Left lobe of liver (tissue), 2 donors: ENCODE results near the gene DNASE1L2. TPM values are rescaled to one million over a fixed set of nuclear protein-coding genes. Genes with fewer than 3 reads are reported as not detected.

Experiments
- ATAC-seq: fragments of 200-7000 bp; cut with Tn5 transposase; one replicate; pipeline ENCODE4 v1.9.1; 2020; ENCODE audit warnings: mild to moderate bottlenecking, moderate library complexity
- DNase-seq: peaks from one replicate; pipeline ENCODE4 v3.0.0-alpha.2; 2020; ENCODE audit warnings: low spot score
- total RNA-seq: library from RNA; stranded (reverse); gene quantifications from one replicate; pipeline ENCODE4 v1.2.1, GENCODE V29; 2021
- donor health status: DM: no; HTN: no; CAD: no; lungs with moderate emphysema.
- donor health status: DM: no; HTN: yes; CAD: no.

The DNASE1L2 gene
- total RNA-seq, 1 donor from 2014 or later: 1.2 TPM

GRCh38 chr16:2282866-2283555 is 46.8 kb downstream of the DNASE1L2 start:
- DNase-seq (no peak), ATAC-seq (no peak)

GRCh38 chr16:2284001-2284770 is 47.9 kb downstream of the DNASE1L2 start:
- DNase-seq (no peak), ATAC-seq (no peak)

GRCh38 chr16:2284797-2285576 is 48.7 kb downstream of the DNASE1L2 start:
- ATAC-seq (no peak), DNase-seq (no peak)

GRCh38 chr16:2285731-2286191 is 49.5 kb downstream of the DNASE1L2 start:
- DNase-seq: no peak
- no peak for ATAC-seq

- no peak for ATAC-seq
- DNase-seq: no peak
Observed at GRCh38 chr16:2286550-2286949, 50.3 kb downstream of the DNASE1L2 start.

GRCh38 chr16:2287916-2288547 is 51.8 kb downstream of the DNASE1L2 start:
- no peak for DNase-seq
- ATAC-seq: no peak

Other genes with a start within 250 kb of the DNASE1L2 start
- 0.30 TPM for gene SYNGR3, start 246.5 kb upstream of the DNASE1L2 start, total RNA-seq
- gene ZNF598, start 226.6 kb upstream of the DNASE1L2 start, total RNA-seq: 29.9 TPM
- gene NPW, start 216.7 kb upstream of the DNASE1L2 start, total RNA-seq: 8.5 TPM
- 334 TPM for gene NHERF2, start 209.5 kb upstream of the DNASE1L2 start, total RNA-seq
- gene NTHL1, start 188.6 kb upstream of the DNASE1L2 start, total RNA-seq: 109 TPM
- 117 TPM for gene TSC2, start 188.5 kb upstream of the DNASE1L2 start, total RNA-seq
- 65.0 TPM for gene PKD1, start 100.5 kb upstream of the DNASE1L2 start, total RNA-seq
- gene RAB26, start 87.8 kb upstream of the DNASE1L2 start, total RNA-seq: 10.2 TPM
- gene TRAF7, start 80.7 kb upstream of the DNASE1L2 start, total RNA-seq: 44.2 TPM
- 0.05 TPM for gene CASKIN1, start 39.8 kb upstream of the DNASE1L2 start, total RNA-seq
- gene MLST8, start 31.0 kb upstream of the DNASE1L2 start, total RNA-seq: 16.9 TPM
- gene BRICD5, start 25.6 kb upstream of the DNASE1L2 start, total RNA-seq: 5.3 TPM
- gene PGP, start 21.6 kb upstream of the DNASE1L2 start, total RNA-seq: 7.5 TPM
- gene E4F1, start 12.9 kb upstream of the DNASE1L2 start, total RNA-seq: 12.7 TPM
- gene ECI1, start 15.1 kb downstream of the DNASE1L2 start, total RNA-seq: 171 TPM
- 32.1 TPM for gene RNPS1, start 31.7 kb downstream of the DNASE1L2 start, total RNA-seq
- gene ABCA3, start 104.3 kb downstream of the DNASE1L2 start, total RNA-seq: 1.9 TPM
- 2.0 TPM for gene CCNF, start 193.0 kb downstream of the DNASE1L2 start, total RNA-seq
- gene TEDC2, start 223.7 kb downstream of the DNASE1L2 start, total RNA-seq: 0.63 TPM
- 3.6 TPM for gene NTN3, start 234.9 kb downstream of the DNASE1L2 start, total RNA-seq
- gene TBC1D24, start 238.7 kb downstream of the DNASE1L2 start, total RNA-seq: 32.5 TPM